OCI-LY1 (cell line): ENCODE results near the gene DIP2A.

Experiments
- H2AFZ ChIP-seq: fragments of 200-600 bp; sonication (generic), shearing (Covaris generic); 2 replicates; pipeline ENCODE4 v1.6.0; 2014; ENCODE audit warnings: antibody characterized with exemption, mild to moderate bottlenecking, low read length
- H3F3A ChIP-seq: fragments of 200-600 bp; sonication (generic), shearing (Covaris generic); 2 replicates; pipeline ENCODE4 v1.6.0; 2014; ENCODE audit warnings: mild to moderate bottlenecking, antibody characterized with exemption, low read length, moderate library complexity; ENCODE audit not compliant: insufficient read depth
- H3K27ac ChIP-seq: fragments of 200-600 bp; sonication (generic); 2 replicates; pipeline ENCODE4 v1.5.1; 2014; ENCODE audit warnings: low read length, mixed run types, mild to moderate bottlenecking, low read depth; ENCODE audit not compliant: poor library complexity, severe bottlenecking
- H3K27me3 ChIP-seq: fragments of 200-600 bp; sonication (generic); 2 replicates; pipeline ENCODE4 v1.6.0; 2014; ENCODE audit warnings: antibody characterized with exemption, mild to moderate bottlenecking, low read length, moderate library complexity; ENCODE audit not compliant: insufficient read depth
- H3K36me3 ChIP-seq: fragments of 200-600 bp; sonication (generic); 2 replicates; pipeline ENCODE4 v1.6.1; 2014; ENCODE audit warnings: mild to moderate bottlenecking, antibody characterized with exemption, low read length, moderate library complexity, mixed read lengths; ENCODE audit not compliant: insufficient read depth
- H3K4me1 ChIP-seq: fragments of 200-600 bp; sonication (generic); 2 replicates; pipeline ENCODE4 v1.5.1; 2014; ENCODE audit warnings: mild to moderate bottlenecking, low read length, moderate library complexity; ENCODE audit not compliant: insufficient read depth, severe bottlenecking
- H3K4me2 ChIP-seq: fragments of 200-600 bp; sonication (generic), shearing (Covaris generic); 2 replicates; pipeline ENCODE4 v1.6.1; 2014; ENCODE audit warnings: low read length
- H3K4me3 ChIP-seq: fragments of 200-600 bp; sonication (generic); 2 replicates; pipeline ENCODE4 v1.5.1; 2014; ENCODE audit warnings: low read length, low read depth, mild to moderate bottlenecking, mixed read lengths; ENCODE audit not compliant: poor library complexity, severe bottlenecking
- H3K79me2 ChIP-seq: fragments of 200-600 bp; shearing (Covaris generic); 2 replicates; pipeline ENCODE4 v1.6.1; 2016; ENCODE audit warnings: mixed run types, low read length, mixed read lengths; ENCODE audit not compliant: insufficient read depth
- H3K9ac ChIP-seq: fragments of 200-600 bp; sonication (generic), shearing (Covaris generic); 2 replicates; pipeline ENCODE4 v1.6.1; 2014; ENCODE audit warnings: mild to moderate bottlenecking, low read length, mixed read lengths
- H3K9me2 ChIP-seq: fragments of 200-600 bp; sonication (generic), shearing (Covaris generic); 2 replicates; pipeline ENCODE4 v1.6.1; 2014; ENCODE audit warnings: low read depth, mild to moderate bottlenecking, low read length, mixed read lengths
- H3K9me3 ChIP-seq: fragments of 200-600 bp; shearing (Covaris generic); 2 replicates; pipeline ENCODE4 v1.6.1; 2014; ENCODE audit warnings: low read length, mixed read lengths
- H4K20me1 ChIP-seq: fragments of 200-600 bp; sonication (generic), shearing (Covaris generic); 2 replicates; pipeline ENCODE4 v1.6.0; 2016; ENCODE audit warnings: mild to moderate bottlenecking, low read length; ENCODE audit not compliant: insufficient read depth
- CTCF ChIP-seq: fragments of 200-600 bp; sonication (generic), shearing (Covaris generic); IDR thresholded peaks from 2 replicates; pipeline ENCODE4 v1.5.1; 2017; ENCODE audit warnings: mild to moderate bottlenecking, antibody characterized with exemption, low read length, moderate library complexity, mixed read lengths
- EZH2 ChIP-seq: fragments of 200-600 bp; sonication (generic), shearing (Covaris generic); IDR thresholded peaks from 2 replicates; pipeline ENCODE4 v1.8.0; 2017; ENCODE audit warnings: borderline replicate concordance, mixed run types, mild to moderate bottlenecking, antibody characterized with exemption, low read length, moderate library complexity, mixed read lengths

DIP2A gene

DNA sequence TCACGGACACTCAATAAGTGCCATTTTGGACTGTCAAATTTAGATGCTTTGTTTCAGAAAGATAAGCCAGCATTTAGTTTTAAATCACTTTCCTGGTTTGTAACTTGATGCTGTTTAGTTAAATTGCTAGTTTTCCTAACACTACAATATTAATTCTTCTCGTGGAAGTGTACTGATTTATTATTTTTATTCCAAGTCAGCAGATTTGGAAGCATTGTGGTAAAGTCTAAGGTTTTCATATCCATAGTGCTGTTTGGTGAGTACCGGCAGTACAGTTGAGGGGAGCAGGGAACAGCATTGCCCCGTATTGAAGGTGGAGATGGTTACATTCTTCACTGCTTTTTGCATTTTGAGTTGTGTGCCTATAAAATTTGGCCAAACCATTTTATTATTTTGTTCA lies 109.9 kb downstream of the DIP2A start:
- H3K9ac ChIP-seq = no peak overlapping the region
- no peak overlapping the region for H3K27ac ChIP-seq
- H3K4me1 ChIP-seq = no peaks in the 10 kb centered on the region
- no peak for TF ChIP-seq CTCF
- TF ChIP-seq EZH2 = no peak
- H3K9me3 ChIP-seq = no peaks in the 10 kb centered on the region
- H3K4me3 ChIP-seq = no peak overlapping the region
- H2AFZ ChIP-seq = no peak overlapping the region
- H3K4me2 ChIP-seq = no peak overlapping the region
- no peaks in the 10 kb centered on the region for H3K79me2 ChIP-seq
- peaks cover 80% of the 10 kb centered on the region for H3K36me3 ChIP-seq
- H3F3A ChIP-seq = no peaks in the 10 kb centered on the region
- no peaks in the 10 kb centered on the region for H4K20me1 ChIP-seq
- H3K9me2 ChIP-seq = no peaks in the 10 kb centered on the region
- no peaks in the 10 kb centered on the region for H3K27me3 ChIP-seq

DNA sequence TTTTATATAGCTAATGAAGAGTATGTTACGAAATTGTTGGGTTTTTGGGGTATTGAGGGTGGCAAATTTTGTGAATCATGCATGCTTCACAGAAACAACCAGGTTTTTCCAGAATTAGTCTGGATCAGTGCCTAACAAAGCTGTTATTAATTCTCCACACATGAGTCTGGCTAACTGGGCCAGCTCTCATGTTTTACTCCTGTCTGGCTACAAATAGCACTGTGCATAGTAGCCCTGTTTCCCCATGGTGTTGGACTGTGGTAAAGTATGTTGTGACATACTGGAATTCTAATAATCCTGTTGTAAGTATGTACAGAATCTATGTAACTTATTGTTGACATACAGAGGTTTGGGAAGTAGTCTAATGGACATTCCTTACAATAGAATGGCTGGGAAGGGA lies 110.4 kb downstream of the DIP2A start:
- H3K4me3 ChIP-seq = no peak overlapping the region
- peaks cover 75% of the 10 kb centered on the region for H3K36me3 ChIP-seq
- no peaks in the 10 kb centered on the region for H3K9me3 ChIP-seq
- H3K27me3 ChIP-seq = no peaks in the 10 kb centered on the region
- H3K4me1 ChIP-seq = no peaks in the 10 kb centered on the region
- H3K9me2 ChIP-seq = no peaks in the 10 kb centered on the region
- H3K4me2 ChIP-seq = no peak overlapping the region
- no peak overlapping the region for H2AFZ ChIP-seq
- TF ChIP-seq CTCF (no peak), EZH2 (no peak)
- H3K9ac ChIP-seq = no peak overlapping the region
- no peaks in the 10 kb centered on the region for H3F3A ChIP-seq
- no peaks in the 10 kb centered on the region for H3K79me2 ChIP-seq
- no peaks in the 10 kb centered on the region for H4K20me1 ChIP-seq
- no peak overlapping the region for H3K27ac ChIP-seq

- no peak overlapping the region for H3K4me2 ChIP-seq
- H2AFZ ChIP-seq = no peak overlapping the region
- 0 out of 2 replicates have a peak, but pooled peaks cover 2% of the 10 kb centered on the region for H3F3A ChIP-seq
- no peaks in the 10 kb centered on the region for H3K79me2 ChIP-seq
- no peak overlapping the region for H3K27ac ChIP-seq
- no peak overlapping the region for H3K4me3 ChIP-seq
- no peak for TF ChIP-seq CTCF
- no peak for TF ChIP-seq EZH2
- no peaks in the 10 kb centered on the region for H3K9me2 ChIP-seq
- H3K36me3 ChIP-seq = peaks cover 67% of the 10 kb centered on the region
- no peaks in the 10 kb centered on the region for H3K27me3 ChIP-seq
- H4K20me1 ChIP-seq = no peaks in the 10 kb centered on the region
- H3K4me1 ChIP-seq = no peaks in the 10 kb centered on the region
- H3K9ac ChIP-seq = no peak overlapping the region
- H3K9me3 ChIP-seq = no peaks in the 10 kb centered on the region
These were observed 111.4 kb downstream of the DIP2A start for GRCh38 chr21:46570119-46570518.
